T-helper 2 cell (primary cell): ENCODE data around the gene PLSCR5.

ENCODE experiments used
- DNase-seq, 5 experiments: peaks; one replicate each; pipeline versions ENCODE4 v3.0.0 to v3.0.0-alpha.2; 2012 to 2022
- total RNA-seq, 2 donors: gene quantifications; one replicate each; lab custom pipeline; 2026; lab: John Stamatoyannopoulos, UW

PLSCR5 gene, protein sequence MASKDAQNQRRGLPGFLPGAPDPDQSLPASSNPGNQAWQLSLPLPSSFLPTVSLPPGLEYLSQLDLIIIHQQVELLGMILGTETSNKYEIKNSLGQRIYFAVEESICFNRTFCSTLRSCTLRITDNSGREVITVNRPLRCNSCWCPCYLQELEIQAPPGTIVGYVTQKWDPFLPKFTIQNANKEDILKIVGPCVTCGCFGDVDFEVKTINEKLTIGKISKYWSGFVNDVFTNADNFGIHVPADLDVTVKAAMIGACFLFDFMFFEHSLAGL
- total RNA-seq = 0 reads per million in 2 donors

DNA sequence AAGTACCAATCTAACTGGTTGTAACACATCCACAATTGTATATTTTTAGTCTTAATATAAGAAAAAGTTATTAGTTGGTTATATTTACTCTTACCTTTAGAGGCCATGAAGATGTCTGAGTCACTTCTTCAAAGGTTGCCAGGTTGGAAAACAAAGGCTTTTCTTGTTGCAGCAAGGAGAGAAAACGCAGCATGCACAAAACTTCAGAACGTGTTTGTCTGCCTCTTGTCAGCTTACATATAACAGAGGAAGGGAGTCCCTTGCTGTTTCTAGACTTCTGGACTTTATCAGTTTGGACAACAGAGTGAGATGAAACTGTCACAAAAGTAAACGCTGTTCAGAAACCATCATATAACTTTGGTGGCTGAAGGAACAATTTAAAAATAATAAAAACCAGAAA is at the start of gene PLSCR5:
Gene PLSCR5 (minus strand): TSS at position 241 of the 400 bp plus-strand sequence. CDS start 134 bp downstream, at position 107.
- DNase-seq = no peak

DNA sequence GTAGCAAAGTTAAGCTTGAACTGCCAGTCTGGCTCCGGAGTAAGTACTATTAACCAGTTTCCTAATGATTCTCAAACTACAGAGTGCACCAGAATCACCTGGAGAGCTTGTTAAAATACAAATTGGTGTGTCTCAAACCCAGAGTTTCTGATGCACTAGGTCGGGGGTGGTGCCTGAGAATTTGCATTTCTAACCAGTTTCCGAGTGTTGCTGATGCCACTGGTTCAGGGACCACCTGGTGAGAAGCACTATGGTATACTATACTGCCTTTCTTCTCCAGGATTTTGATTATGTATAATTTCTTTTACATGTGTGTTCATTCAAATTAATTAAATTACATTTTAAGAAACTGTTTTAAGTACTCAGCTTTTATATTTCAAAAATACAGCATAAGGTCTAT is 48.8 kb upstream of the PLSCR5 start:
- DNase-seq = no peak

DNA sequence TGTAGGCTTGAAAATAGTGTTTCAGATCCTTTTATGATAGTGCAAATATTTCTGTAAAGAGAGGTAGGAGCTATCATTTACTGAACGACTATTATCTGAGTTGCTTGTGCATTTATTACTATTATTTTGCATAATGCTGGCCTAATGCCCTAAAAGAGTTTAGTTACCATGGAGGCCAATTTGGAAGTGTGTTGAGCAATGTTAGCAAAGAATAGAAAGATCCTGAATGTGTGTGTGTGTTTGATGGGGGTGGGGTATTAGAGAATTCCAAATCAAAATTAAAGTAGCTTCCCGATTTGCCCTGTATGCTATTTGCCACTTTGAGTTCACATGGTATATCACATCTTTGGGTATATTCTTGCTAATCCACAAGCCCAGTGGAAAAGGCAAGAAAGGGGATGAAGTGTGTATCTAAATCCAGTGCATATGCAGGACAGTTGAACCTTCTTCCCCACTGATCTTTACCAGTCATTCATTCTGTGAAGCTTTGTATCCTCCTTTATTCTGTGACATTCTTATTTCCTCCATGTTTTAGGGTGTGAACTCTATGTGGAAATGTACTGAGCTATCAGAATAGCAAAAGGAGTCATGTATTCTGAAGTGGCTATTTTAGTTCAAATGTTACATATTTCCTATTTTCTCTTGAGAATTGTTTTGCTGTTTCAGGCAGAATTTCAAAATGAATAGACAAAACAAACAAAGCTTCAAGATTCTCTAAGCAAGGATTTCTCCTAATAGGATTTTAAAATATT is 45.7 kb upstream of the PLSCR5 start:
- DNase-seq = no peak

DNA sequence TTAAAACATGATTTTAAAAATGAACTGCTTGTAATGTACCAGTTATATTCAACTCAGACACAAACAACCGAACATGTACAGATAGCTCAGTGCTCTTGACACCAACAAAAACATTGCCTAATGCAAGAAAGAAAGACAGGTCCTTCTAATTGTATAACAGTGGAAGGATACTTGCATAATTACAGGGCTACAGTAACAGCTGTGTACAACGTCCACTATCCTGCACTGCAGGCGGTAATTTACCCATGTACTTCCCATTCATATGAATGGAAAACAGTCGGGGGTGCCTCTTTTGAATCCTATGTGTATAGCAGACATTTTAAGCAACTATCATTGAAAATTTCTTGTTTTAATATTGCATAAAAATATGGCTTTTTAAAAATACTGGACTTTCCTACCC is 41.1 kb upstream of the PLSCR5 start:
- DNase-seq = no peak

DNA sequence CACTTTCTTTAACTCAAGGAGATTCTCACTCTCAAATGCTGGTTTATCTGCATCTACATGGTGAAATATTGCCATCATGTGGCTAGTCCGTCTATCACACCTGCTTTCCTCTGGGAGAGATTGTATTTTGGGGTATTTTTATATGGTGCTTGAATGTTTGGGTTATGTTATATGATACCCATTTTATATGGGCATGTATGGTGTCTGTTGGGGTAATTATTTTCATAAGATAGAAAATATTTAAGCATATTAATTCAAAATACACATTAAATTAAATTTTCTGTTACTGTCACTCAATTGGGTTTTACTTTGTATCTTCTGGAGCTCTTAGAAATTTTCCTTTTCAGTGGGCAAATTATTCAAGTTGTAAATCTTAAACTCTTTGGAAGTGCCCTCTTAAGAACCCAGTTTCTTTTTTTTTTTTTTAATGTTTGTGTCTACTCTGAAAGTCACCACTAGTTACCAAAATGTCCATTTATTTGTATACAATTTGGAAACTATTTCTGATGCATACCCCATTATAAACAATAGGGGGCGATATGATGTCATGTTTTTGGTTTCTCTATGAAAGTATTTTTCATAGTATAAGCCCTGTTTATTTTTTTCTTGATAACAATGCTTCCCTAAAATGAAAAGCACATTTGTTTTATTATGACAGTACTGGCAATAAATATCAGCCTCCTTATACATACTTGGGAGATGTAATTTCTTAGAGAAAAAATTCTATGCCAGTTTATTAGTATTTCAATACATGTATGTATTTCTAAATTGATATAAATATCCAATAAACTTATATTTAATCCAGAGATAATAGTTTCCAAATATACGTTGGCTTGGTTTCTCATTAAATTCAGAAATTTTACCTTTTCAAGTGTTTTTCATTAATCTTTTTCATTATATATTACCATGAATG is 36.1 kb upstream of the PLSCR5 start:
- DNase-seq = peak in 1 of 5 experiments; percentile 27

DNA sequence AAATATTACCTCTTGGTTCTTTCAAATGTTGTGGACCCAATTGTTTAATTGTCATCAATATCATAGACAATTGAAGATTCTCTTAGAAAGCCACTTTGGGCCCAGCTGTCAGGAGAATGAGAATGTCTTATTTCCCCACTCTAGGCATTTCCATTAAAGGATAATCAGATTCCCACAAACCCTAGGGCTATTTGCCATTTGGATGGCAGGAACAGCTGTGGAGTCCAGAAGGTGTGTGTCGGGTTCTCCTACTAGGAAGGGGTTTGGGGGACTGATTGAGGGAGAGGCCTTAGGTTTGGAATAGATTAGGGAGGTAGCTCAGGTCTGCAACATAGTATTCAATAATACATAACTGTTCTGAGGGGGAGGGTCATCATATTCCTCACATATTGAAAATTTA is 35.2 kb upstream of the PLSCR5 start:
- DNase-seq = no peak

DNA sequence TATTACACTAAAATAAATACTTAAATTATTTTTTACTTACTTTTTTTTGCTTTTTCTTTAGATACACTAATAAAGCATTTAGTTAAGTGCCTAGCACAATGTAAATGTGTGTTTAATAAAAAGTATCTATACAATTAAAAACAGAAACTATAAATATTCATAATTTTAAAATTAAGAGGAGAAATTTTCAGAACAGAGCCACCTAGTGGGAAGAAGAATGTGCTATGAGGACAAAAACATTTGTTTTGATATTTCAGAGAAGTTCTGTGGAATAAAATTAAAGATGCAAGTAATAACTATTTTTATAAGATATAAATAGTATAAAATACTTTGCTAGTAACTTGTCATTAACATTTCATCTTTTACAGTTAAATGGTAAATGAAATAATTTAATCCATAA is 33.6 kb upstream of the PLSCR5 start:
- DNase-seq = no peak

DNA sequence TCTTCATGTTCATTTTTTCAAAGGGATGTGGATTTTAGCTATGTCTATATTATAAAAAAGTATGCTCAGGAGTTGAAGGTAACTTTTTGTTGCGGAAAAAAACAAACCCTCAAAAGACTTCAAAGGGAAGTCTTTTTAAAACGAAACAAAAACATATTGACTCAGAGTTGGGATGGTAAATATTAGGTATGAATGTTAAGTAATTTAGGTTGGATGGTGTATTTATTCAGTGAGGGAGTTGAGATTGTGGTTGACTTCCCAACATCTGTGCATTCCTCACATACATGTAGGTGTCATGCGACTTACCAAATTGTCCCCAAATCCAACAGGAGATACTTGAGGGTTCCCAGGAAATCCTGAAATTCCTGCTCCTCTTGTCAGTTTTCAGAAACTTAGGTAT is 32.7 kb upstream of the PLSCR5 start:
- no peak for DNase-seq

DNA sequence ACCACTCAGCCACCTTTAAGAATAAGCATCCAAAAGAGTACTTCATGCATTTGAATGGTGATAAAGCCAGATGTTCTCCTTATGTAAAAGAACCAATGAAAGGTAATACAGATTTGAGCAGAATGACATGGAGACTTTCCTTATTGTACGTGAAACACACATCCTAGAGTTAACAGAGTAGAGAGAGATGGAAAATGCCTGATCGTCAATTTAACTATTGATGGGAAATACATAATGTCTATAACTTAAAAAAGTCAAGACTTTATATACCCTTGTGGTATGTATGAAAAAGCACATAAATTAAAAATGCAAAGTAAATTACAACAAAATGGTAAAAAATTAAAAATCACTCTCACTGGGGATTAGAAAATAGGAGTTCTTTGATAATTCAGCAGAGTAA is 31.7 kb upstream of the PLSCR5 start:
- no peak for DNase-seq

DNA sequence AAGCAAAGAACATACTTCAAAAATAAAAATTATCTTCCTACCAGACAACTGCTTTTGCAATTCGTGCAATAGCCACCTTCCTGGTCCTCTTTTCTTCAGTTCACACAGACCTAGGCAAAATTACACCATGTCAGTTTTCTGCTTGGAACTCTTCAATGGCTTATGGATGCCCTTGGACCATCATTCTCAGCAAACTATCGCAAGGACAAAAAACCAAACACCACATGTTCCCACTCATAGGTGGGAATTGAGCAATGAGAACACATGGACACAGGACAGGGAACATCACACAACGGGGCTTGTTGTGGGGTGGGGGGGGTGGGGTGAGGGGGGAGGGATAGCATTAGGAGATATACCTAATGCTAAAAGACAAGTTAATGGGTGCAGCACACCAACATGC is 29.2 kb upstream of the PLSCR5 start:
- no peak for DNase-seq

DNA sequence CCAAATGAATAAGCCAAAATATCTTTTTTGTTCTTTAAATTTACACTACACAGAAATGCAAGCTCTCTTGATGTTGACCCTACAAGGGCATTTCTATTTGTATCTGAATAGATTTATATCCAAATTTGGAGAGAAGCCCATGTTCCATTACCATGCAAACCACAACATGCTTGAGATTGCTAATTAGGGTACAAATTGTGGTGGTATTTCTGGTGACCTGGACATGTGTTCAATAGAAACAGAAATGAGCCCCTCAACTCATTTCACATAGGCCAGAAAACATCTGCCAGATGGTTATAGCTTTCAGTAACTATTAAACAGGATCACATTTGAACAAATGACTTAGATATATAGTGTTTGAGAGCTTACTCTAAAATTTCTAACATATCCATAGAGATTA is 23.5 kb upstream of the PLSCR5 start:
- DNase-seq = no peak

DNA sequence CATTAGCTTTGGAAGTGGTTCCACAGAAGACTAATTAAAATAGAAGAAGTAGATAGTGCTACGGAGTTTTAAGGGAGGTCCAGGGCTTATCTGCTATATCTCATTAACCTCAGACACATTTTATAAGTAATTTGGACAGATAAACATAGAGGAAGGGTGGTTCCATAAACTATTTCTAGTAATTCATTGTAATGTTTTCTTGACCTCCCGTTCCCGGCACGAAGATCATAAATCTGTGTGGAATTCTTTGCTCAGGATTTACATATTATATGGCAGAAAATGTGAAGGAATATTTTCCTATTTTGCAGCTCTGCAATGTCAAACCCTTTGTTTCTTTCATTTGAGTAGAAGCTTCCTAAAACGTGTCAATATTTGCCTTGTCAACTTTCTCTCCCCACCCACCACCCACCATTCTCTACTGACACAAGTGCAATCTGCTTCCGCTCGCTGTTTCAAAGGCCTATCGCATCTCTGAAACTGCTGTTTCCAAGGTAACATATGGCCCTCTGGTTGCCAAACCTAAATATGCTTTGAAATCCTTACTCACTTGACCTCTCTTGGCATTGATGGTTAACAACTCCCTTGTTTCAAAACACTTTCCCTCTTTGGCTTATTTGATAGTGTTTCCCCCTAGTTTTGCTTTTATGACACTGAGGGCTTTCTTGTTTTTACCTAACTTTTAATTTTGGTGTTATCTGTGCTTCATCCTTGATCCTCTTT is 21.4 kb upstream of the PLSCR5 start:
- no peak for DNase-seq

DNA sequence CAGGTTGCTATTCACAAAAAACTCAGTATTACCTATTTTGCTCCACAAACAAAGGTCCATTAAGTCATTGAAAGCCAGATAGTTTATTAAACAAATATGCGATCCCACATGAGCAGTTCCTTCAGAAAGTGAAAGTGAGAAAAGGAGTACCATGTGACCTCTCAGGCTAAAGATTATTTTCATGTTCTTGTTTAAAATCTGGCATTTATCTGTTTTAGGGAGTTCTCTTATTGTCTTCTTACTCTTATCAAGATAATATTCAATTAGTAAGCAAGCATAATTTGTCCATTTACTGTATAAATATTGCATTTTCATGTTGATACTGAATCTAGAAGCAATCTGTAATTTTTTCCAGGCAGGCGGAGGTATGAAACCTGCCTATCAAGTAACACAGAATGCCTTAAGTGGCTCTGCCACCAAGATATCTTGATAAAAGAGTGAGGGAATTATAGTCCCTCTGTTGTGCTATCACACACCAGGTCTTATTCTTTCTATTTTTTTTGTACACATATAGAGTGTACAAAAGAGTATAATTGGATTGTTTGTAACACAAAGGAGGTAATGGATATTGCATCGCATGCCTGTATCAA is 20.1 kb upstream of the PLSCR5 start:
- peak in 1 of 5 experiments; percentile 4 for DNase-seq

DNA sequence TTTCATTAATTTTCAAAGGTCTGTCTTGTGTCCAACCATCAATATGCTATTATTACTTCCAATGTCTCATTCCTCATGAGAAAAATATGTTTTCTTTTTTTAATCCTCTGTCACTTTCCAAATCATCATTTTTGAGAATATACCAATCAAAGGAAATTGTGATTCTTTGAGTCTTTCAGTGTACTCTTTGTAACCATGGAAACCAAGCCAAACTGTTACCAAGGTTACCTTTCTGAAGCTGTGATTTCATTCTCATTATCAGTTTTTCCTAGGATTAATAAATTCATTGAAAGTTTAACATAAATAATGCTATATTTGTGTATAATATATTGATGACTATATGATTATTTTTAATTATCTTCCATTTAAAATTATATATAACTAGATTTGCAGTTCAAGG is 16.6 kb upstream of the PLSCR5 start:
- DNase-seq = no peak

DNA sequence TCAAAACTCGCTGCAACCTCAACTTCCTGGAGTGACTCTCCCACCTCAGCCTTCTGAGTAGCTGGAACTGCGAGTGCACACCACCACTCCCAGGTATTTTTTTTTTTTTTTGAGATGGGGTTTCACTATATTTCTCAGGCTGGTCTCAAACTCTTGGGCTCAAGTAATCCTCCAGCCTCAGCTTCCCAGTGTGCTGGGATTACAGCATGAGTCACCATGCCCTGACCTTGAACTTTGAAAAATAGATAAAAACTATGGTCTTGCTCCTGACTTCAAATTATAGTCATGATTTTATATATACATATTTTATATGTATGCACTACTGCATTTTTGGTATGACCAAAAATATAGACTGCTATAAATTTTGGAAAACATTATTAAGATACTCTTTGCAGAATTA is 6.9 kb upstream of the PLSCR5 start:
- no peak for DNase-seq

DNA sequence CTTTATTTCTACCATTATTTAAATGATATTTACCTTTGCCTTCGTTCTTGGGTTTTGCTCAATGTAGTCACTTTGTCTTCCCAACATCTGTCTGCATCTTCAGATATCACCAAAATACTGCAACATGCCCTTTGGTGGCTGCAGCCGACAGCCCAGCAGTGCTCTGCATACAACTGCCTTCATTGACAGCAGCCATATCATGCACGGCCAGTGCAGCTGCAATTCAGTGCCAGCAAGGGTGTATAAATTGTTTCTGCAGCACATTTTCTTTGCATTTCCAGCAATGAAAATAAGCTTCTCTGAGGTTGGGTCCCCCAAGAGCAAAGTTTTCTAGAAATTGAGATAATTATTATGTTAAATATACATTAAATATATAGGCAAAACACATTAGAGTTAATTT is 6.0 kb upstream of the PLSCR5 start:
- DNase-seq = no peak

DNA sequence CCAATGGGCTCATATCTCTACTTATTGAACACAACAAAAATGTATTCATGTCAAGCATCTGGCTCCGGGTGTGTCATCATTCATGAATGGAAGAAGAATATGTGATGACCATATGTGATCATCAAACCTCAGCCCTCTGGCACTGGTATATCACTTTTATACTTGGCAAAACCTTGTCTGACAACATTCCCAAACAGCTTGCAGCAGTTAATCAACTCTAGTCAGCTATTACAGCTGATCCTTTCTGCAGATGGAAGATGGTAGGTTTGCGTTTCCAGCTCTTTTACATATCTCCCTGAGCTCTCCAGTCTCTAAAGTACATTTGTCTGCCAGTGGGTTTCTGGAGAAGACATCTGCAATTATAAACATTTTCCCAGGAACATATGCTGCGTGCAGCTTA is 6.6 kb downstream of the PLSCR5 start:
- no peak for DNase-seq

DNA sequence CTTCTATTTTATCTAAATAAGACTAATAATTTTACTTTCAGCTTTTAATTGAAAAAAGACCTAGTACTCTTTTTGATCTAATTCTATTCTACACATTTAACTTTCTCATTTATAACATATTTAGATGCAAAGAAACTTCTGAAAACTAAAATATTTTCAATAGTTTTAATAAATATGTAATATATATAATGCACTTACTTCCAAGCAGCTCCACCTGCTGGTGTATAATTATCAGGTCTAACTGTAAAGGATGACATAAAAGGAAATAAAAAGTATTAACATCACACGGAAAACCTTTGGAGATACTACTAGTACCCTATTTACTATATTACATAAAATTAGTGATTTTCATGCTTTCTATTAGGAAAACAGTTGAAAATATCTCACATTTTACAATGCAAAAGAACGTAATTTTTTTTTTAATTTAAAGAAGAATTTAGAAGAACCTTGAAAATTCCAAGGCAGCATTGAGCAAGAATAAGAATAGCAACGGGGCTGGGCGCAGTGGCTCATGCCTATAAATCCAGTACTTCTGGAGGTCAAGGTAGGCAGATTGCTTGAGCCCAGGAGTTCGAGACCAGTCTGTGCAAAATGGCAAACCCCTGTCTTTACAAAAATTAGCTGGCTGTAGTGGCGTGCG is 10.2 kb downstream of the PLSCR5 start:
- peak in 1 of 5 experiments; percentile 7 for DNase-seq

DNA sequence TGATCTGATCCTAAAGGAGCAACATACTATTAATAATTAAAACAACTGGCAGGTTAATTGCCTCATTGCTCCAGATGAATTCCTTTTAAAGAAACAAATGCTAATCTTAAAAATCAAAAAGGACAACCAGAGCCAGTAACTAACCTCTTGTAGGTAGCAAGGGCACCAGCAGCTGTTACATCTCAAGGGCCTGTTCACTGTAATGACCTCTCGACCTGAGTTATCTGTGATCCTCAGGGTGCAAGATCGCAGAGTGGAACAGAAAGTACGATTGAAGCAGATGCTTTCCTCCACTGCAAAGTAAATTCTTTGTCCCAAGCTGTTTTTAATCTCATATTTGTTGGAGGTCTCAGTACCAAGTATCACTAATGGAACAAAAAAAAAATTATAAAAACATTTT is 11.4 kb downstream of the PLSCR5 start:
- DNase-seq = no peak

DNA sequence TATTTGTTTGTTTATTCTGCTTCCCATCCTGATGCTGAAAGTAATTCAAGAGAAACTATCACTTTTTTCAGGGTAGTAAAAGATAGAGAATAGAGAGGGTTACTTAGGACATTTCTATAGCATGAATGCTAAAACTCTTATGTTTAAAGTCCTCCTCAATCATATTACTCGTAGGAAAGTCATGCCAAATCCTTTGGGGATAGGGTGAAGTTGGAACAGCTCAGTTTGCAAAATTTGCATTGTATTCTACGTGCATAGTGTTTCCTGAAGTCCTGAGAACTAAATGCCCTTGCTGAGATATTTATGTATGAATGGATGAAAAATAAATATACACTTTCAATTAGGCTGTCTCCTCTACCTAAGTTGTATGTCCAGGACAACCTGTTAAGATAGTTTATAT is 14.6 kb downstream of the PLSCR5 start:
- DNase-seq = no peak

DNA sequence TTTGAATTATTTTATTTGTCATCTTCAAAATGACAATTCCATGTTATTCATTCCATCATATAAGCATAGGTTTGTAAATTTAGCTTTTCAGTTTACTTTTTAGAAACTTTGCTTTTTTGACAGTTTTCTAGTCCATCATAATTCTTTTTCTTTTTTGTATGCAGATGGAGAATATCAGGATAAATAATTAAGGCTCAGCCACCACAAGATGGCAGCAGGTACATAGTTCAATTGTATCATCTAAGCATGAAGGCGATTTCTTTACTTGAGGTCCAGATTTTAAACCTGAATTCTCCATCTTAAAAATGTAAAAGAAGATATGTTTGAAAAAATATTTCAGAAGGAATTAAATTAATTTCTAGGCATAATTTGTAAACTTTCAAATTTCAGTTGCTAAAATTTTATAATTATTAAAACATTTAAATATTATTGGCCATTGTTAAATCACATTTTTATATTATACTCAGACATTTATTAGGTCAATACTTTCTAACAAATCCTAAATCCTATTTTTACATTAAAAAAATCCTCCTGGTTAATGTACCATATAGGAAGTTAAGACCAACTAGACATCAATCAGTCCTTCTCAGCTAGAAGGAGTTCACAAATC is 15.1 kb downstream of the PLSCR5 start:
- peak in 1 of 5 experiments; percentile 3 for DNase-seq
